Activated naive CD8-positive, alpha-beta T cell (primary cell): Measurements from ENCODE around the gene MIER2.

Experiments
- H3K27ac Mint-ChIP-seq: one replicate; pipeline ENCODE4 v1.8.0; 2021; ENCODE audit warnings: mixed read lengths
- H3K27me3 Mint-ChIP-seq: one replicate; pipeline ENCODE4 v1.8.0; 2021; ENCODE audit warnings: mixed read lengths
- H3K36me3 Mint-ChIP-seq: one replicate; pipeline ENCODE4 v1.8.0; 2021; ENCODE audit warnings: mixed read lengths
- H3K4me1 Mint-ChIP-seq: one replicate; pipeline ENCODE4 v1.8.0; 2021; ENCODE audit warnings: low read depth, mixed read lengths
- H3K4me3 Mint-ChIP-seq: one replicate; pipeline ENCODE4 v1.8.0; 2021; ENCODE audit warnings: mild to moderate bottlenecking, mixed read lengths
- H3K9me3 Mint-ChIP-seq: one replicate; pipeline ENCODE4 v1.8.0; 2021; ENCODE audit warnings: low read depth, mixed read lengths

The MIER2 gene

GRCh38 chr19:355134-355533 lies 10.5 kb upstream of the MIER2 start:
- Mint-ChIP-seq H3K27me3 (peaks cover 3% of the 10 kb centered on the region), H3K4me3 (no peak overlapping the region), H3K9me3 (peaks cover 10% of the 10 kb centered on the region), H3K27ac (no peak overlapping the region), H3K4me1 (no peaks in the 10 kb centered on the region), H3K36me3 (peaks cover 3% of the 10 kb centered on the region)

GRCh38 chr19:351976-352625 lies 7.5 kb upstream of the MIER2 start:
- Mint-ChIP-seq H3K27ac (no peak overlapping the region), H3K4me1 (no peaks in the 10 kb centered on the region), H3K9me3 (peaks cover 10% of the 10 kb centered on the region), H3K27me3 (no peaks in the 10 kb centered on the region), H3K36me3 (peaks cover 3% of the 10 kb centered on the region), H3K4me3 (no peak overlapping the region)

- peaks cover 18% of the 10 kb centered on the region for H3K4me1 Mint-ChIP-seq
- peaks cover 3% of the 10 kb centered on the region for H3K36me3 Mint-ChIP-seq
- H3K27ac Mint-ChIP-seq = no peak overlapping the region
- peaks cover 4% of the 10 kb centered on the region for H3K9me3 Mint-ChIP-seq
- no peak overlapping the region for H3K4me3 Mint-ChIP-seq
- H3K27me3 Mint-ChIP-seq = no peaks in the 10 kb centered on the region
Measured at GRCh38 chr19:347946-348861, 3.6 kb upstream of the MIER2 start.

GRCh38 chr19:345320-345879 lies 804 bp upstream of the MIER2 start:
- H3K4me3 Mint-ChIP-seq = peak overlapping the region; percentile 84
- no peaks in the 10 kb centered on the region for H3K9me3 Mint-ChIP-seq
- no peaks in the 10 kb centered on the region for H3K27me3 Mint-ChIP-seq

GRCh38 chr19:343941-344624 lies 513 bp downstream of the MIER2 start:
- Mint-ChIP-seq H3K27me3 (no peaks in the 10 kb centered on the region), H3K4me1 (peaks cover 57% of the 10 kb centered on the region), H3K4me3 (peak overlapping the region; percentile 88), H3K27ac (peak overlapping the region; percentile 72), H3K9me3 (no peaks in the 10 kb centered on the region), H3K36me3 (peaks cover 9% of the 10 kb centered on the region)

More at GRCh38 chr19:345320-345879, 804 bp upstream of the MIER2 start:
- Mint-ChIP-seq H3K4me1 (peaks cover 44% of the 10 kb centered on the region), H3K36me3 (peaks cover 8% of the 10 kb centered on the region), H3K27ac (peak overlapping the region; percentile 84)

- peaks cover 9% of the 10 kb centered on the region for H3K36me3 Mint-ChIP-seq
- H3K9me3 Mint-ChIP-seq = no peaks in the 10 kb centered on the region
- H3K27ac Mint-ChIP-seq = peak overlapping the region; percentile 72
- peak overlapping the region; percentile 88 for H3K4me3 Mint-ChIP-seq
- H3K27me3 Mint-ChIP-seq = no peaks in the 10 kb centered on the region
- H3K4me1 Mint-ChIP-seq = peaks cover 63% of the 10 kb centered on the region
Measured at GRCh38 chr19:343451-343931, 1.1 kb downstream of the MIER2 start.

- Mint-ChIP-seq H3K27ac (no peak overlapping the region), H3K9me3 (no peaks in the 10 kb centered on the region)
Measured at GRCh38 chr19:342801-343421, 1.7 kb downstream of the MIER2 start.

GRCh38 chr19:342128-342455 lies 2.5 kb downstream of the MIER2 start:
- peak overlapping the region; percentile 63 for H3K4me3 Mint-ChIP-seq
- H3K9me3 Mint-ChIP-seq = no peaks in the 10 kb centered on the region
- H3K27ac Mint-ChIP-seq = no peak overlapping the region
- peaks cover 9% of the 10 kb centered on the region for H3K36me3 Mint-ChIP-seq
- H3K27me3 Mint-ChIP-seq = no peaks in the 10 kb centered on the region
- H3K4me1 Mint-ChIP-seq = peaks cover 70% of the 10 kb centered on the region

More at GRCh38 chr19:342801-343421, 1.7 kb downstream of the MIER2 start:
- Mint-ChIP-seq H3K4me3 (peak overlapping the region; percentile 88), H3K4me1 (peaks cover 67% of the 10 kb centered on the region), H3K36me3 (peaks cover 9% of the 10 kb centered on the region), H3K27me3 (no peaks in the 10 kb centered on the region)

GRCh38 chr19:341386-342127 lies 3.0 kb downstream of the MIER2 start:
- peak overlapping the region; percentile 35 for H3K4me3 Mint-ChIP-seq
- H3K27ac Mint-ChIP-seq = no peak overlapping the region
- H3K4me1 Mint-ChIP-seq = peaks cover 73% of the 10 kb centered on the region

GRCh38 chr19:340620-341385 lies 3.8 kb downstream of the MIER2 start:
- Mint-ChIP-seq H3K4me3 (no peak overlapping the region), H3K27ac (no peak overlapping the region), H3K9me3 (no peaks in the 10 kb centered on the region), H3K27me3 (no peaks in the 10 kb centered on the region), H3K36me3 (peaks cover 11% of the 10 kb centered on the region), H3K4me1 (peaks cover 70% of the 10 kb centered on the region)

More at GRCh38 chr19:341386-342127, 3.0 kb downstream of the MIER2 start:
- Mint-ChIP-seq H3K36me3 (peaks cover 11% of the 10 kb centered on the region), H3K27me3 (no peaks in the 10 kb centered on the region), H3K9me3 (no peaks in the 10 kb centered on the region)

- Mint-ChIP-seq H3K4me3 (no peak overlapping the region), H3K36me3 (peaks cover 11% of the 10 kb centered on the region), H3K27ac (peak overlapping the region; percentile 23), H3K4me1 (peaks cover 62% of the 10 kb centered on the region), H3K27me3 (no peaks in the 10 kb centered on the region), H3K9me3 (no peaks in the 10 kb centered on the region)
Measured at GRCh38 chr19:339262-339887, 5.2 kb downstream of the MIER2 start.

GRCh38 chr19:338421-338820 lies 6.2 kb downstream of the MIER2 start:
- H3K36me3 Mint-ChIP-seq = peaks cover 8% of the 10 kb centered on the region
- H3K9me3 Mint-ChIP-seq = no peaks in the 10 kb centered on the region
- peaks cover 57% of the 10 kb centered on the region for H3K4me1 Mint-ChIP-seq
- H3K27me3 Mint-ChIP-seq = no peaks in the 10 kb centered on the region
- no peak overlapping the region for H3K4me3 Mint-ChIP-seq
- H3K27ac Mint-ChIP-seq = no peak overlapping the region

GRCh38 chr19:336067-336614 lies 8.5 kb downstream of the MIER2 start:
- no peak overlapping the region for H3K27ac Mint-ChIP-seq
- peaks cover 6% of the 10 kb centered on the region for H3K36me3 Mint-ChIP-seq

More at GRCh38 chr19:336067-336614, 8.5 kb downstream of the MIER2 start:
- Mint-ChIP-seq H3K4me3 (no peak overlapping the region), H3K9me3 (no peaks in the 10 kb centered on the region), H3K27me3 (no peaks in the 10 kb centered on the region), H3K4me1 (peaks cover 36% of the 10 kb centered on the region)
